ENCODE measurements around the gene TEX261.

Gene TEX261

DNA sequence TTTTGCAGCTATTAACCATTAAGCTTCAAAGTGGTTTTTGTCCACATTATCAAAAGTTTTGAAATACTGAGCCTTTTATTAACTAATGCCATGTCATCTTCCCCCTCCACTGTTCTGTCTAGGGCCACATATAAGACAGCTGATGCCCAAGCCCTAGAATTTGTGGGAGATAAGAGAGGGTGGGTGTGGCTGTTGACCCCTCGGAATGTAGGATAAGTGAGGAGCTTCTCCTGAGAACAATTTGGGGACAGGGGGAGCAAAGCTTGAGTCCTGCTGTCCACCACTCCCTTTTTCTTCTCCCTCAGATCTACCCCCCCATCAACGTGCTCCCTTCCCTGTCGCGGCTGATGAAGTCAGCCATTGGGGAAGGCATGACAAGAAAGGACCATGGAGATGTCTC lies 30.5 kb downstream of the TEX261 start:
- ATAC-seq (replicated peaks) (no peak), DNase-seq (no peak)
- no peak overlapping the region for H3K27ac Mint-ChIP-seq
- H3K27me3 Mint-ChIP-seq = peaks cover 47 to 48% of the 10 kb centered on the region in 2 donors
- no peaks in the 10 kb centered on the region for H3K9me3 Mint-ChIP-seq
- H3K36me3 Mint-ChIP-seq = no peaks in the 10 kb centered on the region
- peaks cover 4 to 9% of the 10 kb centered on the region in 2 donors for H3K4me1 Mint-ChIP-seq
- H3K4me3 Mint-ChIP-seq = no peak overlapping the region

DNA sequence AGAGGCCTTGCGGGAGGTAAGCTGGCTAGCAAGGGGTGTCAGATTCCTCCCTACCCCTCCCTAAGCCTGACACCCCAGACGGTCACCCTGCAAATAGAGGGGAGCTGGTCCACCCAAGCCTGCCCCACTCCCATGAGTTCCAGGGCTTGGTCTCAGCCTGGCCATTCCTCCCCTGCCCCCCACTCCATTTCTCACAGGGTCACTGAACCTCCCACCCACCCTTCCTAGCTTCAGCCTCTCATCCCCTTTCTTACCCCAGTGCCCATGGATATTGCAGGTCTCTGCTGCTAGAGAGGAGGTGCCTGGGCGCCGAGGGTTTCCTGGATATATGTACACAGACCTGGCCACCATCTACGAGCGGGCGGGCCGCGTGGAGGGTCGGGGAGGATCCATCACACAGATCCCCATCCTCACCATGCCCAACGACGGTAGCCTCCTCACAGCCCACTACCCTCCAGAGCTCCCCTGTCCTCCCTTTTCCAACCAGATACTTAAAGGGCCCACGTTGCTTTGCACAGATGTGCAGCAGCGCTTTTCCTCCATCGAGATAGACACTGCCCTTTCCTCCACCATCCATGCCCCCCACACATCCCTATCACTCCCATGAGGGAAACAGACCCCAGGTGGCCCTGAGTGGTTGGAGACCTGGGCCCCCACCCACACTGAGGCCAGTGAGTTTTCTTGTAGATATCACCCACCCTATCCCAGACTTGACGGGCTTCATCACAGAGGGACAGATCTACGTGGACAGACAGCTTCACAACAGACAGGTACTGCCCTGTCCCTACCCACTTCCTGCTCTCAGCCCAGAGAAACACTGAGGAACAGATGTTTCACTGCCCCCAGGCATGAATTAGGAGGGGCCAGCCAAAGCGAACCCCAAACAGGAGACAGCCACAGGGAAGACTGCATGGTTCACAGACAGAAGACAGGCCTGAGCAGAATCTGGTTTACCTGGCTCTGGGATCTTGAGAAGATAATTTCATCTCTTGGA lies 31.5 kb downstream of the TEX261 start:
- Mint-ChIP-seq H3K36me3 (no peaks in the 10 kb centered on the region), H3K4me1 (peaks cover 10 to 13% of the 10 kb centered on the region in 2 donors), H3K27me3 (peaks cover 48 to 53% of the 10 kb centered on the region in 2 donors), H3K4me3 (no peak overlapping the region), H3K27ac (no peak overlapping the region), H3K9me3 (no peaks in the 10 kb centered on the region)
- ATAC-seq (replicated peaks) (no peak), DNase-seq (no peak)

DNA sequence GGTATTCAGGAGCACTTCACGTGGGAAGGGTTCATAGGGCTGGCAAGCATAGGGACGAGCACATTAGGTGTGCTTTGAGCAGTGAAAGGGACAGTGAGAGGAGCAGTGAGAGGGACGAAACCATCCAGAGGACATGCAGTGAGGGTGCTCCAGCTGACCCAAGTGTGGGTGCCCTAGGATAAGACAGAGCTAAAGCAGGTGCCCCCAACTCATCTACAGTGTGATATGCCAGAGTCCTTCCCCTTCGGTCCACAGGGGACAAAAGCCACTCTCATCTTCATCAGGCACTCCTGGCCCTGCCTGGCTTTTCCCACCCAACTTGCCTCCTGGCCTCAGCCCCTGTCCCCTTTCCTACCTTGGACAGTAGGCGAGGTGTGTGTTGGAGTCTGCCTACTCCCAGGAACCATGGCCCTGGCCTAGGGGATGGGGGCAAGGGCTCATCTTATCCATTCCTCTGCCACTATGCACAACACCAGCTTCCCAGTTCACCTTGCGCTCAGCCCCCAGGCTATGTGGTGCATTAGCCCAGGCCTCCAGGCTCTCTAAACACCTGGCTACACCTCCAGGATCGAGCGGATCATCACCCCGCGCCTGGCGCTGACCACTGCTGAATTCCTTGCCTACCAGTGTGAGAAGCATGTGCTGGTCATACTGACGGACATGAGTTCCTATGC lies 32.3 kb downstream of the TEX261 start:
- ATAC-seq (replicated peaks) (no peak), DNase-seq (no peak)

DNA sequence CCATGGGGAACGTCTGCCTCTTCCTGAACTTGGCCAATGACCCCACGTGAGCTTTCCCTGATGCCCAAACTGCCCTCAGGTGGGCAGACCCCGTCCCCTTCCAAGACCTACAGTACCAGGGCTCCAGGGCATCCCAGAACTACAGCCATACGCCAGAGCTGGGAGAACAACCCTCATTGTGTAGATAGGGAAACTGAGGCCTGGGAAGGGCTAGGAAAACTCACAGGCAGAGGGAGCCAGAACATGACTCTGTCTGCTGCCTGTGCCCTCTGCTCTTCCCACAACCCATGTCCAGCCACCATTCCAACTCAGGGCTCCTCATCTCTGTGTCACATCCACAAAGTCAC lies 33.1 kb downstream of the TEX261 start:
- H3K4me1 Mint-ChIP-seq = peaks cover 10 to 14% of the 10 kb centered on the region in 2 donors
- no peaks in the 10 kb centered on the region for H3K36me3 Mint-ChIP-seq
- DNase-seq (no peak), ATAC-seq (replicated peaks) (no peak)
- no peak overlapping the region for H3K27ac Mint-ChIP-seq
- no peak overlapping the region for H3K4me3 Mint-ChIP-seq
- no peaks in the 10 kb centered on the region for H3K9me3 Mint-ChIP-seq
- H3K27me3 Mint-ChIP-seq = peaks cover 52 to 57% of the 10 kb centered on the region in 2 donors

More for the DNA sequence above, 32.3 kb downstream of the TEX261 start:
- no peaks in the 10 kb centered on the region for H3K9me3 Mint-ChIP-seq
- H3K27ac Mint-ChIP-seq = no peak overlapping the region
- H3K36me3 Mint-ChIP-seq = no peaks in the 10 kb centered on the region
- no peak overlapping the region for H3K4me3 Mint-ChIP-seq
- peaks cover 48 to 57% of the 10 kb centered on the region in 2 donors for H3K27me3 Mint-ChIP-seq
- peaks cover 10 to 14% of the 10 kb centered on the region in 2 donors for H3K4me1 Mint-ChIP-seq

DNA sequence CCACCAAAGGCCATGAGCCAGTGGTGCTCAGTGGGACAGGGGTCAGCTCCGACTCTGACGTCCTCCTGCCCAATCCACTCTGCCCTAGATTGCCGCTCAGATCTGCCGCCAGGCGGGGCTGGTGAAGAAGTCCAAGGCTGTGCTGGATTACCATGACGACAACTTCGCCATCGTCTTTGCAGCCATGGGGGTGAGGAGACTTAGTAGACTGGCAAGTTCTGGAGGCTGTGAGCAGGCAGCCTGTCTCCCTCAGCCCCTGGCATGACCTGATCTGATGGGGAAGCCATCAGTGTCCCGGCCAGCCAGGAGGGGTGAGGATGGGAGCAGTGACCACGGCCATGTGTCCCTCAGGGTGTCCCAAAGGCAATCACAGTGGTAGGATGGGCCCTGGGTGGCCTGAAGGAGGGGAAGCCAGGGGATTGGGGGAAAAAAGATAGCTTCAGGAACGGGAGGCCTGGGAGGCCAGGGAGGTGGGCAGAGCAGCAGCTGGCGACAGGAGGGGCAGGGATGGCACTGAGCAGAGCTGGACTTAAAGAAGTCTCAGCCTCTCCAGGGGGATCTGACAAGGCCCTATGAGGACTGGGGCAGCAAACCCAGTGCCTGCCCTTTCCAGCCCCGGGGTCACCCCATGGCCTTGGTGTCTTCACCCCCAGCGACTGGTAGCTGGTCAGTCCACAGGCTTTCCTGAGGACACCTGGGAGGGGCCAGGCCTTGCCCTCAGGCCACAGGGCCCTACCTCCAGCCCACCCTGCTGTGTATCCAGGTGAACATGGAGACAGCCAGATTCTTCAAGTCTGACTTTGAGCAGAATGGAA lies 33.6 kb downstream of the TEX261 start:
- Mint-ChIP-seq H3K27me3 (peaks cover 57 to 58% of the 10 kb centered on the region in 2 donors), H3K9me3 (no peaks in the 10 kb centered on the region), H3K4me3 (no peak overlapping the region), H3K4me1 (peaks cover 10 to 14% of the 10 kb centered on the region in 2 donors), H3K36me3 (no peaks in the 10 kb centered on the region), H3K27ac (no peak overlapping the region)
- ATAC-seq (replicated peaks) (no peak), DNase-seq (no peak)

DNA sequence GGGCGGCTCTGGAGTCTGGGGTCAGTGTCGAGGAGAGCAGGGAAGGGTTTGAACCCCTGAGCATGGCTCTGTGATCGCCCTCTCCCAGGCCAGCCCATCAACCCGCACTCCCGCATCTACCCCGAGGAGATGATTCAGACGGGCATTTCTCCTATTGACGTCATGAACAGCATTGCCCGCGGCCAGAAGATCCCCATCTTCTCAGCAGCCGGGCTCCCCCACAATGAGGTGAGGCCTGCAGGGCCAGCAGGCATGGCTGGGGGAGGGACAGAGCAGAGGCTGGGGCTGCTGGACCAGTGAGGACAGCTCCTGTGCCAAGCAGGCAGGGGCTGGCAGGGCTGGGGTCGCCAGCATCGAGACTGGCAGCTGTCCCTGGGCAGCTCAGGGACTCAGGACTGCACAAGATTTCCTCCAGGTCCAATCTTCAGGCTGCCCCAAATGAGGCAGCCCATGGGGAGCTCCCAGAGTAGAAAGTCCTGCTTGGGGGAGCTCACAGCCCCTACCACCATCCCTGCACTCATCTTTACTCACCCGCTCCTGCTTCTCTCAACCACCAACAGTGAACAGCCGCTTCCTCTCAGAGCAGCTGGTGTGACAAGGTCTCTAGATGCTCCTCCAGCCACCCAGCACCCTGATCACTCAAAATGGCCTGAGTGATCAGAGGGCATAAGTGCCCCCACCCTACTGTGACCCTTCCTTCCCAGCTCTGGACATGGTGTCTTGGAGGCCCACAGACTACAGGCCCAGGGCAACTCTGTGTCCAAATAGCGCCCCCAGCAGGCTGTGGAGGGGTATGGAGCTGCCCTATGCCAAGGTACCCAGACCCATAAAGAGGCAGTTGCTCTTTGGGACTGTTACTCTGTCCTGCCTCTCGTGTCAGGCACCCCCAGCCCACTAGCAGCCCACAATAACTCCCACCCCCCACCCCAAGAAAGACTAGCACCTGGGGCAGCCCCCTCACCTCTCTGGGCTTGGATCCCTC lies 34.5 kb downstream of the TEX261 start:
- peaks cover 9 to 12% of the 10 kb centered on the region in 2 donors for H3K4me1 Mint-ChIP-seq
- H3K27ac Mint-ChIP-seq = no peak overlapping the region
- H3K4me3 Mint-ChIP-seq = no peak overlapping the region
- ATAC-seq (replicated peaks) (no peak), DNase-seq (no peak)
- H3K9me3 Mint-ChIP-seq = no peaks in the 10 kb centered on the region
- H3K27me3 Mint-ChIP-seq = peaks cover 61% of the 10 kb centered on the region in 2 donors
- H3K36me3 Mint-ChIP-seq = no peaks in the 10 kb centered on the region

DNA sequence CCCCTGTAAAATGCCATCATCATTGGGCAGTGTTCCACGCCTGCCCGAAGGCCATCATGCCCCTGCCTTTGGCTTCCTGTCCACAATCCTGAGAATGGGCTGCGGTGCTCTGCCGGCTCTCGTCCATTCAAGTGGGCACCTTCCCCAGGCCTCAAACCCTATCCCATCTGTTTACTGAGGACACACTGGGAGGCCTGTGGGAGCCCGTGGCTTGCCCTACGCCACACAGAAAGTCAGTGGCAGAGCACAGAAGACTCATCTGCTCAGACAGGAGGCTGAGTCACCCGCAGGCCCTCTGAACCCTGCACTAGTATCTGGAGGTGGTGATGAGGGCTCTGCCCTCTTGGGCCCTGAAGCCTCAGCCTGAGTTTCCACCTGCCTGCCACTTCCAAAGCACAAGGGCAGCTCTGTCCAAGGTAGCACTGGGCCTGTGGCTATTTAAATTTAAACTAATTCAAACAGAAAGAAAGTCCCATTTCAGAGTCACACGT lies 35.4 kb downstream of the TEX261 start:
- no peak for ATAC-seq (replicated peaks)

DNA sequence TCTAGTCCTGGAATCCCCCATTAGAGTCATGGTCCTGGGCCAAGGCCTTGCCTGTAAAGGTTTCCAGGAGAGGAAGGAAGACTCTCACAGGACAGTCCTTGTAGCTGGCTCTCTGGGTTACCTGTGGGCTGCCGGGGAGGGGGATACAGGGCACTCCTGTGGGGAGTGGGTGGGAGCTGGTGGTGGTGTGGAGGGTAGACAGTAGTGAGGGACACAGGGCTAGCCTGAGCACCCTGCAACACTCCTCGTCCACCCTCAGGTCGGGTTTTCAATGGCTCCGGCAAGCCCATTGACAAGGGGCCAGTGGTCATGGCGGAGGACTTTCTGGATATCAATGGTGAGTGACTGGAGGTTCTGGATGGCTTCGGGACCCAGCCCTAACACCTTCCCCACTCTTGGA lies 35.9 kb downstream of the TEX261 start:
- peaks cover 57 to 58% of the 10 kb centered on the region in 2 donors for H3K27me3 Mint-ChIP-seq
- H3K9me3 Mint-ChIP-seq = no peaks in the 10 kb centered on the region
- H3K36me3 Mint-ChIP-seq = no peaks in the 10 kb centered on the region
- no peak for ATAC-seq (replicated peaks)
- no peak overlapping the region for H3K27ac Mint-ChIP-seq
- H3K4me3 Mint-ChIP-seq = no peak overlapping the region
- H3K4me1 Mint-ChIP-seq = peaks cover 5 to 6% of the 10 kb centered on the region in 2 donors
- no peak for DNase-seq

More for the DNA sequence above, 35.4 kb downstream of the TEX261 start:
- Mint-ChIP-seq H3K27ac (no peak overlapping the region), H3K27me3 (peaks cover 61 to 64% of the 10 kb centered on the region in 2 donors), H3K36me3 (no peaks in the 10 kb centered on the region), H3K4me3 (no peak overlapping the region), H3K9me3 (no peaks in the 10 kb centered on the region), H3K4me1 (peaks cover 5 to 6% of the 10 kb centered on the region in 2 donors)
- DNase-seq = no peak

DNA sequence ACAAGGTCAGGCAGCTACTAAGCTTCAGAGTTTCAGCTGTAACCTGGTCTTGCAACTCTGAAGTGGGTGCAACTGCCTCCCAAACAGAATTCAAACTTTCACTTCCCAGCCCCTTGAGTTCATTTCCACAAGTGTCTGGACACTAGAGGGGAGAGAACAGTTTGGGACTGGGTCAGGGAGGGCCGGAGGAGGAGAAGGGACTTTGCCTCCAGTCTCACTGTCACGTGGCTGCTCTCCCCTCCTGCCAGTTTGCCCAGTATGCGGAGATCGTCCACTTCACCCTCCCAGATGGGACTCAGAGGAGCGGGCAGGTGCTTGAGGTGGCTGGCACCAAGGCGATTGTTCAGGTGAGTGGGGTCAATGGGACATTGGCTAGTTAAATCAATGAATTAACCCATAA lies 36.9 kb downstream of the TEX261 start:
- Mint-ChIP-seq H3K4me1 (peaks cover 5 to 6% of the 10 kb centered on the region in 2 donors), H3K9me3 (no peaks in the 10 kb centered on the region), H3K27me3 (peaks cover 48 to 49% of the 10 kb centered on the region in 2 donors), H3K36me3 (no peaks in the 10 kb centered on the region), H3K4me3 (no peak overlapping the region), H3K27ac (no peak overlapping the region)
- ATAC-seq (replicated peaks) (no peak), DNase-seq (no peak)

DNA sequence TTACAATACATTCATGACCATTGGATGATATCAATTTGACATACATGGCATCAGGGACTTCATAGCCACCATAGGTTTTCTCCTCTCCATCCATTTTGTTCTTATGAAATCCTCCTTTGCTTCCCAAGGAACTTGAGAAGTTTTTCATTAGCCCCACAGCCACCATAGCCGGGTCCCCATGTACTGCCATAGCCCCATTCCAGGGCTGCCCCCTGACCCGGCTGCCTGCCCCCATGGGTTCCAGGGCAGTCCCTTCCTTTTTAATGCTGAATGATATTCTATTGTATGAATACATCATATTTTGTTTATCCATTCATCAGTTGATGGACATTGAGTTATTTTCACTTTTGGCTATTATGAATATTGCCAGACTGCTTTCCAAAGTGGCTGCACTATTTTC lies 38.5 kb downstream of the TEX261 start:
- H3K4me3 Mint-ChIP-seq = no peak overlapping the region
- peaks cover 5 to 6% of the 10 kb centered on the region in 2 donors for H3K4me1 Mint-ChIP-seq
- DNase-seq = no peak
- H3K9me3 Mint-ChIP-seq = no peaks in the 10 kb centered on the region
- peaks cover 31 to 40% of the 10 kb centered on the region in 2 donors for H3K27me3 Mint-ChIP-seq
- H3K36me3 Mint-ChIP-seq = no peaks in the 10 kb centered on the region
- ATAC-seq (replicated peaks) = no peak
- no peak overlapping the region for H3K27ac Mint-ChIP-seq

DNA sequence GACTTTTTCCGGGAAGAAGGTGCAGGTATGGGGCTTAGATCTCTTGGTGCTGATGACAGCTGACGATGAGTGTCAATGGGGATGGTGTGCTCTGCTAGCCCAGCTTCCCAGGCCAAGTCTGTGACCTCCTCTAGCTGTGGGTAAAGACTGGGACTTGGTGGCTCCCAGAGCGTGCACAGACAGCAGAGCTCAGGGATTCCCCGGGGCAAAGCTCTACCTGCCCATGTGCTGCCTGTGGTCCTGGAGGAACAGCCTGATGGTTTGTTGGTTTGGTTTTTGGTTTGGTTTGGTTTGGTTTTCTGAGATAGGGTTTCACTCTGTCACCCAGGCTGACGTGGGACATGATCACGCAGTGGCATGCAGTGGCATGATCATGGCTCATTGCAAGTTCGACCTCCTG lies 39.8 kb downstream of the TEX261 start:
- DNase-seq = no peak
- H3K9me3 Mint-ChIP-seq = no peaks in the 10 kb centered on the region

DNA sequence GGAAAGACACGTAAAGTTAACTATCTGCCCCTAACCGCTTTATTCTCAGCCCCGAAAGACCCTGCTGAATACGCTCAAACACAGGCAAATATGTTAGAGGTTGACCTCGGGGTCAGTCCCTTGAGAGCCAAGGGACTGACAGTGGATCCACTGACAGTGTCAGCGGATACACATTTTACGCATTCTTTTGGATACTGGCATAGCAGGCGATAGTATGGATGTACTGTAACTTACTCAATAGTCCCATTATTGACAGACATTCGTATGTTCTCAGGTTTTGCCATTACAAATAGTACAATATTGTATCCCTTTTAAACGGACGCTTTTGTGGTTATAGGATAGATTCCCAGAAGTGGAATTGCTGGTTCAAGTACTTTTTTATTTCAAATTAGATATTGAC lies 45.6 kb downstream of the TEX261 start:
- peaks cover 32 to 34% of the 10 kb centered on the region in 2 donors for H3K27me3 Mint-ChIP-seq
- no peak for DNase-seq
- H3K9me3 Mint-ChIP-seq = no peaks in the 10 kb centered on the region
- H3K27ac Mint-ChIP-seq = no peak overlapping the region
- no peak for ATAC-seq (replicated peaks)
- no peaks in the 10 kb centered on the region for H3K36me3 Mint-ChIP-seq
- H3K4me3 Mint-ChIP-seq = no peak overlapping the region
- H3K4me1 Mint-ChIP-seq = peaks cover 10 to 12% of the 10 kb centered on the region in 2 donors

More for the DNA sequence above, 39.8 kb downstream of the TEX261 start:
- ATAC-seq (replicated peaks) = no peak
- Mint-ChIP-seq H3K4me3 (no peak overlapping the region), H3K4me1 (peaks cover 5 to 6% of the 10 kb centered on the region in 2 donors), H3K27ac (no peak overlapping the region), H3K27me3 (peaks cover 26 to 30% of the 10 kb centered on the region in 2 donors), H3K36me3 (no peaks in the 10 kb centered on the region)

Data from stimulated activated naive B cell treated with anti-CD40 and anti-IgM and Interleukin-4, amounts not matched to agents 10 μg/mL and 1 μg/mL and 100 μg/mL, for 72 hours (primary cell).